Hematopoietic multipotent progenitor cell treated with erythropoietin and hydrocortisone succinate and interleukin-3 and kit ligand, for 15 days (in vitro differentiated cells): ENCODE results near the gene DCTN2.
A peak's percentile ranks its signal among the peaks of the same experiment; 100 is the strongest.

ENCODE experiments used
- DNase-seq: peaks from one replicate; pipeline ENCODE4 v3.0.0-alpha.2; 2015; ENCODE audit warnings: low spot score

DCTN2 gene

GRCh38 chr12:57488402-57489156 is 58.4 kb downstream of the DCTN2 start:
- DNase-seq: peak; percentile 34

- DNase-seq: peak; percentile 97
These were observed 59.2 kb downstream of the DCTN2 start, which contains the start of gene MARS1 for GRCh38 chr12:57487597-57488401. Gene MARS1, plus strand, starts transcription at chr12:57488068. Its CDS starts 23 bp downstream, at chr12:57488091.

DNA sequence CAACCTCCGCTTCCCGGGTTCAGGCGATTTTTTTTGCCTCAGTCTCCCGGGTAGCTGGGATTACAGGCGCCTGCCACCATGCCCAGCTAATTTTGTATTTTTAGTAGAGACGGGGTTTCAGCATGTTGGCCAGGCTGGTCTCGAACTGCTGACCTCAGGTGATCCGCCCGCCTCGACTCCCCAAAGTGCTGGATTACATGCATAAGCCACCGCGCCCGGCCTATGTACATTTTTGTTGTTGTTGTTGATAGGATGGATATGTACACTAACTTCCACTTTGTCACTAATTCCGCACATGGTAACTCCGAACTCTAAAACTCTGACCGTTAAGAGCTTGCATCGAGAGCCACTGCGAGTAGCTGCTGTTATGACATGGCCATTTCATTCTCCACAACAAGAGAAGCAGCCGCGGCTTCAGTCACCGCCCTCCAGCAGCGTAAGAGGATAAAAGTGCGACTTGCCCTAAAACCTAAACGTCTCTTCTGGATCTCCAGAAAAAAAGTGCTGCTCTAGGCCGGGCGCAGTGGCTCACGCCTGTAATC is 59.9 kb downstream of the DCTN2 start:
- no peak for DNase-seq

DNA sequence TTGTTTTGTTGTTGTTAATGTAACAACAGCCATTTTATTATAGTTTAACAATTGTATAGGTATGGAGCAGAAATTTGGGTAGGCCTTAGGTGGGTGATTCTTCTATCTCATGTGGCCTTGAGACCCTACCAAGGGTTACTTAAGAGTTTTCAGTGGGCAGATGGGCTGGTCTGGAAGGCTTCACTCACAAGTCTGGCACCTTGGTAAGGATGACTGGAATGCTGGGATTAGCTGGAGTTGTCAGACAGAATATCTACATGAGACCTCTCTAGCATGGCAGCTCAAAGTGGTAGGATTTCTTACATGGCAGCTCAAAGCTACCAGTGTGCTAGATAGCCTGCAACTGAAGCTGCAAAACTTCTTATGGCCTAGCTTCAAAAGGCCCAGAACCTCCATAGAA is 61.3 kb downstream of the DCTN2 start:
- no peak for DNase-seq

- no peak for DNase-seq
These were observed 63.5 kb downstream of the DCTN2 start for GRCh38 chr12:57483466-57483865.

DNA sequence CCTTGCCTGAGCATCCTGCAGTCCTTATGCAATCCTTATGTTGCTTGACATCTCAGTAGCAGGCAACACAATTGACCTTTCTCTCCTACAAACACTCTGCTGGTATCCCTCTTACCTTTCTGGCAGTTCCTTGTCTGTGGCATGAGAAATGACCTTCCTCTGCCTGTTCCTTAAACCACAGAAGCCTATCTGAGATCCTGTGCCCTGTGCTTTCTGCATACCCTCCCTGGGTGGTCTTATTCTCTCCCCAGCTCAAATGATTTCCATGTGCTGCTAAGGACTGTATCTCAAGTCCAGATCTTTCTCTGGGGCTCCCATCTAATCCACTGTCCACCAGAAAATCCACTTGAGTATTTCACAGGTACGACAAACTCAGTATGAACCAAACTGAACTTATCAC is 65.3 kb downstream of the DCTN2 start:
- no peak for DNase-seq
